Fibroblast of peridontal ligament (primary cell): Measurements from ENCODE around the gene FCN1.
"Not testable (repeated sequence)": the region's sequence is repeated elsewhere in the genome, so short reads cannot be mapped to it uniquely, and the experiment has no call there.

Source experiments
- DNase-seq: peaks from one replicate; pipeline ENCODE4 v3.0.0-alpha.2; 2010; ENCODE audit errors: extremely low read depth

The FCN1 gene

GRCh38 chr9:134872482-134873231 lies 45.1 kb downstream of the FCN1 start:
- DNase-seq = no peak

- no peak for DNase-seq
Measured at GRCh38 chr9:134871697-134872340, 45.9 kb downstream of the FCN1 start.

- DNase-seq = no peak
Measured at GRCh38 chr9:134870746-134871662, 46.7 kb downstream of the FCN1 start.

GRCh38 chr9:134870301-134870694 lies 47.4 kb downstream of the FCN1 start:
- DNase-seq = no peak

- no peak for DNase-seq
Measured at GRCh38 chr9:134869554-134870300, 48.0 kb downstream of the FCN1 start.

DNA sequence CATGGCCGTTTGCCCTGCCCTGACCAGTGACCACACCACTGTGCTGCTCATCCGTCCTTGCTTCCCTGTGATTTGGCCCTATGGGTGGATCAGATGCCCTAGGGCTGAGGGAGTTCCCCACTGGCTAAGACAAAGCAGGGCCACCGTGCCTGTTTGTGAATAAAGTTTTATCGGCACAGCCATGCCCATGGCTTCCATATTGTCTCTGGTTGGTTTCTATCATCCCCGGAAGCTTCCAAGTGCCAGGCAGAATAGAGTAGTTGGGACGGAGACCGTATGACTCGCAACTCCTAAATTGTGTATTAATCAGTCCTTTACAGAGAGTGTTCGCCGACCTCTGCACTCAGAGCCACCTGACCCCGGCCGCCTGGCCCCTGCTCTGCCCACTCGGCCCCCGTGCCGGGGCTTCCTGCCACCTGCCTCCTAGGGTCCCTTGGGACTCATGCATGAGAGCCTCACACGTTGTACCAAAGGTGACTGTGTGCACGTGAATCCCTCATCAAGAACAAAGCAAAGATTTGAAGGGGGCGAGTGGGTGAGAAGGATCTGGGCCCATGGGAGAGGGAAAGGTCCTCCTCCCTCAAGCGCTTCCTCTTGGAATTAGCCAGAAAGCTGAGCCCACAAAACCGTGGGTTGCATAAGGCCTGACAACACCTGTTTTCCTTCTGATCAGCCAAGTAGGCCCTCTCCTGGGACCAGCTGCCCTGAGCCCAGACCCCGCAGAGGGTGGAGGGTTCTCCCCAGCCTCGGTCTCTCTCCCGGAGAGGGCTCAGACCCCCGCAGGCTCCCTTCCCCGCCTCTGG lies 48.8 kb downstream of the FCN1 start:
- DNase-seq = no peak

GRCh38 chr9:134867917-134868750 lies 49.6 kb downstream of the FCN1 start:
- DNase-seq = no peak

GRCh38 chr9:134864821-134865190 lies 52.9 kb downstream of the FCN1 start:
- DNase-seq = no peak

DNA sequence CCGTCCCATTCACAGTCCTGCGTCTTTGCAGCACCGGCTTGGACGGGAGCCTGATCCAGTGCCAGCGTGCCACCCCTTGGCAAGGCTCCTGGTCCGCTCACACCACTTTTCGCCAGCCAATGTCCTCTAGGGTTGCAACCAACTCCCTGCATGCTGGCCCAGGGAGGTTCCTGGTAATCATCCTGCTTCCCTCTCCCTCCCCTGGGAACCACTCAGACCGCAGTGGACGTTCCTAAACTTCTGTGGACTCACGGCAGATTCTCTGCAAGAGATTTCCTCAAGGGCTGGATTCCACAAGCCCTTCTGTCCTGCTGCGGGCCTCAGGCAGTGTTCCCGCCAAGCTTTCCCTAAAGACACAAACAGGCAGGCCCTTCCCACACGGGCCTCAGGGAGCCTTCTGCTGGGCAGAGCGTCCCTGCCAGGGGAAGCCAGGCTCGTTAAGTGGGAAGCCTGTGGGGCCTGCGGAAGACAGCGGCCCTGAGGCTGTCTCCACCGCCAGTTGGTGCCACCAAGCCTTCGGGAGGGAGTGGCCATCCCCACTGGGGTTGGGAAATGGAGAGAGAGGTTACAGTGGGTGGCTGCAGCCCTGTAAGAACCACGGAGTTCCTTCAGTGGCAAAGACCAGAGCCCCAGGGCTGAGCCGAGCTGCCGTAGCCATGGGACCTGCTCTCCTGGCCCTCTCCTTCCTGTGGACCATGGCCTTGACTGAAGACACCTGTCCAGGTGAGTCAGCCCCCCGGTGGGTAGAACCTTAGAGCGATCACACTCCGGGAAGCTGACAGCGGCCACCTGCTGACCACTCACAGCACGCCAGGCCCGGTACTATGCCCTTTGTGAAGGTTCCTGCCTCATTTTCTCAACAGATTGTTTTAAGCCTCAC lies 53.5 kb downstream of the FCN1 start:
- DNase-seq = peak; percentile 75

- peak; percentile 38 for DNase-seq
Measured at GRCh38 chr9:134863306-134863902, 54.3 kb downstream of the FCN1 start.

- DNase-seq = no peak
Measured at GRCh38 chr9:134861595-134862334, 55.9 kb downstream of the FCN1 start.

DNA sequence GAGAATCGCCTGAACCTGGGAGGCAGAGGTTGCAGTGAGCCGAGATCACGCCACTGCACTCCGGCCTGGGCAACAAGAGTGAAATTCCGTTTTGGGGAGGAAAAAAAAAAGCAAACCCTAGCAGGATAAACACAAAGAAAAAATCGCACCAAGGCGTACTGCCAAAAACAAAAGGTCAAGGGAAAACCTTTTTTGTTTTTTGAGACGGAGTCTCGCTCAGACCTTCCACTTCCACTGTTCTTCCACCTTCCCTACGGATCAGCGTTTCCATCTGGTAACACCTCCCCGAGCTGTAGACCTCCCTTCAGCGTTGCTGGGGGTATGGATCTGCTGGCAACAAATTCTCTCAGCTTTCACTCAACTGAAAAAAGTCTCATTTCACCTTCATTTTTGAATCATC lies 57.2 kb downstream of the FCN1 start:
- no peak for DNase-seq

DNA sequence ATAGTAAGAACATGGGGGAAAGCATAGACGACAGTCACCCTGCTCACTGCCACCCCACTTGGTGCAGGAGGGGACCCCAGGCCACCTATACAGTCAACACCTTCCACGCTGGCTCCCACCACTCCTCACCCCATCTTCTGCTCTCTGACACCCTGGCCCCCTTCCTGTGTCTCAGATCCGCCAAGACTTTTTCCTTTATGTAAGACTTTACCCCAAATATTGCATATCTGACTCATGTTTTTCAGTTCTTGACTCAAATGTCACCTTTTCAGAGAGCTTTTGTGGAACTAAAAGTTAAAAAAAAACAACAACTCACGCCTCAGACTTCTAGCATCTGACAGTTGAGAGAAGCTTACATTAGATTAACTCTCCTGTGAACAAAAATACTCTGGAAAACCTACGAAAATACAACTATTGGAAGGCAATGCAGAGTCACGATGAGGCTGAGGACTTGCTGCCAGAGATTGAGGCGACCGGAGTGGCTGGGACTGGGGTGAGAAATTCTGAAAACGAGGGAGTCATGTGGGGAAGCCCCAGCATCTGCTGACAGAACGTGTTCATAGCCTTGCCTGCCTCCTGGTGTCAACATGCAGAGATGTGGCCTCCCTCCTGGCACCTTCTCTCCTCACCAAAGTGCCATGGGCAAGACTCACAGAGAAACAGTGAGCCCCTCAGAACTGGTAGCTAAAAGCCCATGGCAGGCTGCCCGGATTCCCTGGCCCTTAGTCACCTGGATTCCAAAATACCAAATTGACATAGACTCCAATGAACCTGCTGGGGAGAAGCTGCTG lies 59.5 kb downstream of the FCN1 start:
- peak; percentile 20 for DNase-seq

- not testable (repeated sequence) for DNase-seq
Measured at GRCh38 chr9:134857451-134857850, 60.3 kb downstream of the FCN1 start.

DNA sequence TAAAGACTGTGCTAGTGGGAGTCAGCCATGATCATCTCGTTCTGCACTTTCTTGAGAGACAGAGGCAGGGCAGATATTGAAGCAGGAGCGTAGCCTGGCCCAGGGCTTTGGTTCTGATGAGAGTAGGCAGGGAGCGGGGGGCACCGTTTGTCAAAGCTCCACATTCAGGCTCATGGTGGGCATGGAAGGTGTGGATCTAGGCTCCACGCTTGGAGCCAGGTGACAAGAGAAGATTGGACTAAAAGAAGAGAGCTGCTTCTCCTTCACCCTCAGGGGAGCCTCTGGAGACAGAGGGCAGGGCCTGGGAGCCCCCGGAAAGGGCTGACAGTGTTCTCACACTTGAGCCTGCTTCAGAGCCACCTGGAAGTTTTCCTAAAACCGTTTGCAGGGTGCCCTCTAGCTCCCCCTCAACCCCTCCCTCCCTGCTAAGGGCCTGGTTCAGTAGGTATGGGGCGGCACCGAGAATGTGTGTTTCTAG lies 61.8 kb downstream of the FCN1 start:
- DNase-seq = no peak
